ENCODE measurements around the gene ELP1. TPM values are rescaled to one million over a fixed set of nuclear protein-coding genes. Genes with fewer than 3 reads are reported as not detected.
"Not testable (repeated sequence)": the region's sequence is repeated elsewhere in the genome, so short reads cannot be mapped to it uniquely, and the experiment has no call there.

ELP1 gene, protein sequence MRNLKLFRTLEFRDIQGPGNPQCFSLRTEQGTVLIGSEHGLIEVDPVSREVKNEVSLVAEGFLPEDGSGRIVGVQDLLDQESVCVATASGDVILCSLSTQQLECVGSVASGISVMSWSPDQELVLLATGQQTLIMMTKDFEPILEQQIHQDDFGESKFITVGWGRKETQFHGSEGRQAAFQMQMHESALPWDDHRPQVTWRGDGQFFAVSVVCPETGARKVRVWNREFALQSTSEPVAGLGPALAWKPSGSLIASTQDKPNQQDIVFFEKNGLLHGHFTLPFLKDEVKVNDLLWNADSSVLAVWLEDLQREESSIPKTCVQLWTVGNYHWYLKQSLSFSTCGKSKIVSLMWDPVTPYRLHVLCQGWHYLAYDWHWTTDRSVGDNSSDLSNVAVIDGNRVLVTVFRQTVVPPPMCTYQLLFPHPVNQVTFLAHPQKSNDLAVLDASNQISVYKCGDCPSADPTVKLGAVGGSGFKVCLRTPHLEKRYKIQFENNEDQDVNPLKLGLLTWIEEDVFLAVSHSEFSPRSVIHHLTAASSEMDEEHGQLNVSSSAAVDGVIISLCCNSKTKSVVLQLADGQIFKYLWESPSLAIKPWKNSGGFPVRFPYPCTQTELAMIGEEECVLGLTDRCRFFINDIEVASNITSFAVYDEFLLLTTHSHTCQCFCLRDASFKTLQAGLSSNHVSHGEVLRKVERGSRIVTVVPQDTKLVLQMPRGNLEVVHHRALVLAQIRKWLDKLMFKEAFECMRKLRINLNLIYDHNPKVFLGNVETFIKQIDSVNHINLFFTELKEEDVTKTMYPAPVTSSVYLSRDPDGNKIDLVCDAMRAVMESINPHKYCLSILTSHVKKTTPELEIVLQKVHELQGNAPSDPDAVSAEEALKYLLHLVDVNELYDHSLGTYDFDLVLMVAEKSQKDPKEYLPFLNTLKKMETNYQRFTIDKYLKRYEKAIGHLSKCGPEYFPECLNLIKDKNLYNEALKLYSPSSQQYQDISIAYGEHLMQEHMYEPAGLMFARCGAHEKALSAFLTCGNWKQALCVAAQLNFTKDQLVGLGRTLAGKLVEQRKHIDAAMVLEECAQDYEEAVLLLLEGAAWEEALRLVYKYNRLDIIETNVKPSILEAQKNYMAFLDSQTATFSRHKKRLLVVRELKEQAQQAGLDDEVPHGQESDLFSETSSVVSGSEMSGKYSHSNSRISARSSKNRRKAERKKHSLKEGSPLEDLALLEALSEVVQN (N-terminal part only)
- total RNA-seq (2014; rRNA removed; shearing (Covaris generic)): 37.1 and 40.0 TPM in 2 replicates

DNA sequence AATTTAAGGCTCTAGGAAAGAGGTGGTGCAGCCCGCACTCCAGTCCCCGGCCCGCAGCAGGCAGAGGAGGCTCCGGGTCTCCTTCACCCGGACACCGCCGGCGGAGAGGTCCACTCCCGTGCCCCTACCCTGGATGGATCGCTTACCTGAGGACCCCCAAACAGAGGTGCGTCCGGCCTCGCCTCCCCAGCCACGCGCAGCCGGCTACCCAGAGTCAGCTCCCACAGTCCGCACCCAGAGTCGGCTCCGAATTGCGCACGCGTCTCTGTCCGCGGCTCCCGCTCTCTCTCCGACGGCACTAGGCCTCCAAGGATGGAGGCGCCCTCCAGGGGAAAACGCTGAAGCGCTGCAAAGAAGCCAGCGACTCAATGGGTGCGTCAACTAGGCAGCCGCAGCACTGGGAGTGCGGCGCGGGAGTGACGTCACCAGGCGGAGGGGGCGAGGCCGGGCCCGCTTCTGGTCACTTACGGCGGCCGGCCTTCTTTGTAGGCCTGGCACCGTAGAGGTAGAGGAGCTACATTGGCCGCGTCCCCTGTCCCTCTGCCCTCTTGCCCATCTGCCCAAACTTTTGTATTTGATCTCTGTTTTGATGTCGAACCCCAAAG, at the start of gene ELP1:
TSS of gene ELP1 (minus strand) at position 407 of the 605 bp plus-strand sequence. CDS start 2,978 bp downstream, outside the sequence.
- peak; percentile 93 for DNase-seq (ENCODE audit: low spot score)

GRCh38 chr9:108980893-108981292, 47.0 kb upstream of the ELP1 start:
- DNase-seq (ENCODE audit: low spot score): no peak

- no peak for DNase-seq (ENCODE audit: low spot score)
Measured at GRCh38 chr9:108978205-108978604, 44.3 kb upstream of the ELP1 start.

- no peak for DNase-seq (ENCODE audit: low spot score)
Measured at GRCh38 chr9:108973895-108974294, 40.0 kb upstream of the ELP1 start.

- no peak for DNase-seq (ENCODE audit: low spot score)
Measured at GRCh38 chr9:108972626-108973209, 38.8 kb upstream of the ELP1 start.

- DNase-seq (ENCODE audit: low spot score): no peak
Measured at GRCh38 chr9:108972186-108972585, 38.3 kb upstream of the ELP1 start.

- DNase-seq (ENCODE audit: low spot score): not testable (repeated sequence)
Measured at GRCh38 chr9:108971392-108971791, 37.5 kb upstream of the ELP1 start.

DNA sequence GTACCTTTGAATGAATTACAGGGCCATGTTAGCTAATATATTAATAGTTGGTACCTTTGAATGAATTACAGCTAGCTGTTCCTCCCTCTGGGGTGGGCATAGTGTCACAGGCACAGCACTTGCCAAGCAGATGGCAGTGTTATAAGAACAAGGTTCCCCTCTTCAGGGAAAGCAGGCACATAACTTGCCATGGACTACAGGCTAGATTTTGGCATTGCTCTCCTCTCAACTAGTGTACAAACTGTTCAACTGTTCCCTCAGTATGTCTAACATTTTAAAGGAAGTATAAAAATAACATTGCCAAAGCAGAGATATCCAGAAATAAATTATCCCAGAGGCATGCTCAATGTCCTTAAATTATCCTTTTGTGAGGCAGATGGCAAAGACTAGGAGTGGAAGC, 34.0 kb upstream of the ELP1 start:
- DNase-seq (ENCODE audit: low spot score): no peak

DNA sequence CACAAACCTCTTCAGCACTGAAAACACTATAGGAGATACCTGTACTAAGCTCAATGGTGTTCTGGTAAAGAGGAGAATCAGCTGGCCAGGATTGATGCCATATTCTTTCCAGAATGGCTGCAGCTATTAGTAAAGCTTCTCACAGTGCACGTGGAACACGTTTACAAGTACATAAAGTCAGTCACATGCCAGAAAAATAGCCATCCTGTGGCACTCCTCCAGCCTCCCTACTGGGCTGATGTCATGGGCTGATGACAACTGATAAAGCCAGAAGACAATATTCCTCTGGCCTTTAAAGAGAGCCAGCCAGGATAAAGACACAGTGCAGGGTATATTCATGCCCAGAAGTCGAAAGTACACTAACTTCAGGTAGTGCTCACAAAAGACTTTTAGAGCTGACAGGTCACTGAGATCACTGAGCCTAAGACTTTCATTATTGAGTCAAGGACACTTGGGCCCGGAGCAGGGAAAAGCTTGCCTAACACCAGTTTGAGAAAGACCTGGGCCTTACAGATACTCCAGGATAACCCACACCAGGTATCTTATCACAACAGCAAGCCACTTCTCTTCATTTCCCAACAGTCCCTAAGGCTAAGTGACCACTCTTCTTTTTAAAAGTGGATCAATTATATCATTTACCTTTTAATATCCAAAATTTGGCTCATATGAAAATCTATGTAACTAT, 29.7 kb upstream of the ELP1 start:
- DNase-seq (ENCODE audit: low spot score): peak; percentile 35

DNA sequence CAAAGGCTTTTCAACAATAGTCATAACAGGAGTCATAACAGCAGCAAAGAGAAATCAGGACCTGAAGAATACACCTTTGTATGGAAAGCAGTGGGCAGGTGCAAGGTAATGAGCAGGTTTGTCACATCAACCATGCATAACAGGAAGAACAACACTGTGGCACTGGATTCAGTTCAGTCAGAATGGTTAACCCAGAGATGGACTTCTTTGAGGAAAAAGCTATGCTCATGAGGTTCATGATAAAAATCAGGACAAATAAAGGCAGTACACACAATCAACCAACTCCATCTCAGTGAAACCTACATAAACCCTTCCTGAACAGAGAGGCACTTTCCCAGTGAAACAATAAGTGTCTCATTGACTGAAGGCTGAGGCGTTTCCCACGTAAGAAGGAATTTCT, 27.2 kb upstream of the ELP1 start:
- DNase-seq (ENCODE audit: low spot score): no peak

DNA sequence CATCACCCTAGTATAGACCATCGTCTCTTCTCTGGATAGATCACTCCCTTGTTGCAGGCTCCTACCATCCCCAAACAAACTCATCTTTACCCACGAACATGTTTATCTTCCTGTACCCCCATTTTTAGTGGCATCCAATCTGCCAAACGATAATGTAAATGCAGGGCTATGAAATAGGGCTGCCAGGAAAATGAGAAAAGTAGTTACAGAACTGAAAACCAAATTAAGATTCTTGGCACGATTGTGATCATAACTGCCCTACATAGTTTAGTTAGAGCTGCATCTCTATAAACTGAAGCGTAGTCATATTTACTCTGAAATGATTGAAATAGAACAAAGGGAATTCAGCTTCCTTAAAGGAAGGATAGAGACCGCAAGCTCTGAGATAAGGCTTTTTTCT, 26.4 kb upstream of the ELP1 start:
- no peak for DNase-seq (ENCODE audit: low spot score)

- DNase-seq (ENCODE audit: low spot score): no peak
Measured at GRCh38 chr9:108956631-108957026, 22.7 kb upstream of the ELP1 start.

GRCh38 chr9:108956022-108956630, 22.2 kb upstream of the ELP1 start:
- no peak for DNase-seq (ENCODE audit: low spot score)

- DNase-seq (ENCODE audit: low spot score): peak; percentile 60
Measured at GRCh38 chr9:108953983-108954574, 20.2 kb upstream of the ELP1 start.

DNA sequence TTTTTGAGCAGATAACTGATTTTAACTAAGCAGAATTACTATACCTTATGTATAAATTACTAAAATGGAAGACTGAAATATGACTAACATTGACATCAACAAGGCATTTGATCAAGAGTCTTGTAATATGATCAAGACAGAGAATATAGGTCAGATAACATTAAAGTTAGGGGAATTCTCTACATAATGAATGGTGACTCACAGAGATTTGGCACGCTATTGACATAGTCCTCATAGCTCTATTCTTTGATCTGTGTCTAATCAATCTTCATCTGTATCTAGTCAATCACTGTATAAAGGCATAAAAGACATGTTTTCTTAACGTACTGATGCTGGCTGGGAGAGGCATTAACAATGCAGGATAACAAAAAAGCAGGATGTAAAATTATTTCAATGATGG, 17.7 kb upstream of the ELP1 start:
- no peak for DNase-seq (ENCODE audit: low spot score)

GRCh38 chr9:108950168-108950567, 16.2 kb upstream of the ELP1 start:
- no peak for DNase-seq (ENCODE audit: low spot score)

GRCh38 chr9:108939975-108940374, 6.1 kb upstream of the ELP1 start:
- DNase-seq (ENCODE audit: low spot score): no peak

GRCh38 chr9:108937561-108938305, 3.8 kb upstream of the ELP1 start:
- no peak for DNase-seq (ENCODE audit: low spot score)

- no peak for DNase-seq (ENCODE audit: low spot score)
Measured at GRCh38 chr9:108934323-108934893, 484 bp upstream of the ELP1 start, which contains the start of gene ABITRAM. TSS of gene ABITRAM (plus strand) at chr9:108934400. CDS start at chr9:108934487, 87 bp downstream.

Measured in A172 (cell line).